Glomerular visceral epithelial cell (primary cell): ENCODE measurements around the gene TSC22D2.

Experiments
- DNase-seq: peaks from one replicate; pipeline ENCODE4 v3.0.0-alpha.2; 2016; ENCODE audit errors: extremely low spot score

The TSC22D2 gene

DNA sequence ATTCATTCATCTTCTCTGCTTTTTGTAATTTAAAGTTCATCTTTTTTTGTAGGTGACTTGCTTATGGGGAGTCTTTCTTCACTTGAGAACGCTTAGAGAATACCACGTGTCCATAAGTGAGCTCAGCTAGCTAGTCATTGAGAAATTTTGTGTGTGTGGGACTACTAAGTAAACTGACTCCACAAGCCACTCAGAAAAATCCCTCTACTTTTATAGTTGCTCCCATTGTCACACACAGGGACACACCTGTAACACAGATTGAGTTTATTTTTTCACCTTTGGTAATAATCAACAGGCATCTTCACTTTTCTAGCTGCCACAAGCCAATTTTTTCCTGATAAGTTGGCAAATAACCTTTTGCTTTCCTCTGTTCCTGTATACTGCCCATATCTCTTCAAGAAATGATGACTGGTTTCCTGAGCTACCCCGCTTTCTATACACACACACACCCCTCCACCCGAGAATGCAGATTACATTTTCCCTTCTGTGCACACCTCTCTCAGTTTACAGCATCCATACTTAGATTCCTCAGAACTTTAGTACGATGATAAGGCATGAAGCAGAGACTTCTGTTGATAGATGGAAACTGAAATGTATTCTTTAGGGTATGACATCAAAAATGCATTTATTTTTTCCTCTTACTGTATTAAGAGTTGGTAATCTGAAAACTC, 4.6 kb downstream of the TSC22D2 start:
- peak; percentile 35 for DNase-seq

- DNase-seq = peak; percentile 42
These were observed 6.2 kb downstream of the TSC22D2 start for GRCh38 chr3:150414258-150414657.

- no peak for DNase-seq
These were observed 6.9 kb downstream of the TSC22D2 start for GRCh38 chr3:150414959-150415358.

GRCh38 chr3:150419076-150419868, 11.2 kb downstream of the TSC22D2 start:
- DNase-seq = no peak

- no peak for DNase-seq
These were observed 11.9 kb downstream of the TSC22D2 start for GRCh38 chr3:150419959-150420358.

DNA sequence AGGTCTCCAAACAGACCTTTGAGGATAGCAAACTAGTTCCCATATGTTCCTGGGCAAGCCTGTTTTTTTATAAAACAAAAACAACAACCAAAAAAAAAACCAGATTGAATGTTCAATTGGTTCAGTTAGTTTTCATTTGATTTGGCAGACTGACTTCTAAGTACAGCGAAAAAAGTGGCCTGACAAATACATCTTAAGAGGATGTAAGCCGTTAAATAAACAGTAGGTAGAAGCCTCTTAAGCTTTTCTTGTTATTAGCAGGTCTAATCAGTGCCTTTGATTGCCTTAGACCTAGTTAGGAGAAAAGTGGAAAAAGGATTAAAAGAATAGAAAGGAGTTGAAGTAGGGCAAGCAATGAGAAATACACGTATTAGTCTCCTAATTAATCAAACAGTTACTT, 13.2 kb downstream of the TSC22D2 start:
- DNase-seq = no peak

GRCh38 chr3:150421799-150422548, 13.9 kb downstream of the TSC22D2 start:
- no peak for DNase-seq

DNA sequence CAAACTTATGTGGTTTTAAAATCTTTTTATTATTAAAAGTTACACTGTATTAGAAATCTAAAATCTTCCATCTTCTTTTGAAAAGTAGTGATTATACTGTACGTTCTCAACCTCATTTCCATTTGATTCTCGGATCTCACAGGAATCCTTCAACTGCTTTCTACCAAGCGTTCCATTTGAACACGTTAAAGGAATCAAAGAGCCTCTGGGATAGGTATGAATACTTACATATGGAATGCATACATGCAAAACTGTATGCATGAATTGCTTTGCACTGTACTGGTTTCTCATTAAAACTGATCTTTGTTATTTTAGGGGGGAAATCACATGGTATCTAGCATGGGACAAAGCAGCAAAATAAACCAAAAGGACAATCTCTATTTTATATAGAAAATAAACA, 14.8 kb downstream of the TSC22D2 start:
- no peak for DNase-seq

- DNase-seq = no peak
These were observed 15.7 kb downstream of the TSC22D2 start for GRCh38 chr3:150423761-150424160.

DNA sequence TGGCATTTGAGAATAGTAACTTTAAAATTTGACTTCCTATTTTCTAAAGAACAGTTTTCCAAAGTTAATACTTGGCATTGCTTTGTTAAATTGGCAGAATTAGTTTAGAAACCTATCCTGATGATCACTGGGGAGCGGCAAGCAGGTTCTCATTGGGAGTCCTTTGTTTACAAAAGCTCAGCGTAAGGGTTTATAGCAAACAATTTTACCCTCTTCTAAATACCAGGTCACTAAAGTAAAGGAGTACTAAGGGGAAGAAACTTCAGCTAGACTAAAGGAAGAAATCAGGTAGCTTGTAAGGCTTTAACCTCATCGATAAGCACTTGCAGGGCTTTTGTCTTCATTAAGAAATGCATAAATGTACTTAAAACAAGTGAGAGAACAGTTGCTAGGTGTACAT, 18.2 kb downstream of the TSC22D2 start:
- DNase-seq = no peak

- no peak for DNase-seq
These were observed 20.5 kb downstream of the TSC22D2 start for GRCh38 chr3:150428562-150428961.

DNA sequence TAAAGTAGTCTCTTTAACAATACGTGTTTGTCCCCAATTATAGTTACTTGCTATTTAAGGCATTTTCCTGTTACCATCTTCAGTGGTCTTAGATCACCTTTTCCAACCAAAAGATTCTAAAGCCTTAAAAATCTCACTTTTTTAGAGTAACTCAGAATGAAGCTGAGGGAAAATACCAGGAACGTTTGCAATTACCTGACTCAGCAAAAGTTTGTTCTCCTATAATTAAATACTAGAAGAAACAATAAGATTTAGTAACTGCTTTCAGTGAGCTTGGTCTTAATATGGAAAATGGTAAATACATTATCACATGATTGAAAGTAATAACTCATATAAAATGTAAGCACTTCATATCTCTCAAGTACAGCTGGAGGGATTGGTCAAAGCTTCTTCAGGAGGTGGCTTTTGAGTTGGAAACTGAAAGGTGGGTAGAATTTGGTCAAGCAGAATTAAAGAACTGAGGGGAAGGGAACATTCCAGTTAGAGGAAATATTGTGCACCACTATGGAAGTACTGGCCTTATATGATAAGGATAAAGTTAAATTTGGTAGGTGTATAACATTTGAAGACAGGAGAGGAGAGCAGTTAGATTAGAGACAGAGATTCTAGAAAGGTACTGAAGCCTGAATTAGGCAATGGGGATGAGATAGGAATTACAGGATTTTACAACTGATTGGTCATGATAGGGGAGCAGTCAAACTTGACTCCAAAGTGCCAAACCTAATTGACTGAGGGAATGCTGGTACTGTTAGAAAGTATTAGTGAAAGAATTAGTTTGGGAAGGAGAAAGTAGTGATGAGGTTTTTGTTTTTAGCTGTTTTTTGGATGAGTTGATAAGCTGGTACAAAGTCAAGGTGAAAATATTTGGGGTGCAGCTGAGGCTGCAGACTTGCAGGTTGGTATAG, 21.9 kb downstream of the TSC22D2 start:
- DNase-seq = no peak

GRCh38 chr3:150433347-150433746, 25.2 kb downstream of the TSC22D2 start:
- no peak for DNase-seq

GRCh38 chr3:150434234-150434633, 26.1 kb downstream of the TSC22D2 start:
- DNase-seq = no peak

- DNase-seq = no peak
These were observed 28.1 kb downstream of the TSC22D2 start for GRCh38 chr3:150436161-150436560.

GRCh38 chr3:150439657-150440056, 31.6 kb downstream of the TSC22D2 start:
- peak; percentile 30 for DNase-seq

DNA sequence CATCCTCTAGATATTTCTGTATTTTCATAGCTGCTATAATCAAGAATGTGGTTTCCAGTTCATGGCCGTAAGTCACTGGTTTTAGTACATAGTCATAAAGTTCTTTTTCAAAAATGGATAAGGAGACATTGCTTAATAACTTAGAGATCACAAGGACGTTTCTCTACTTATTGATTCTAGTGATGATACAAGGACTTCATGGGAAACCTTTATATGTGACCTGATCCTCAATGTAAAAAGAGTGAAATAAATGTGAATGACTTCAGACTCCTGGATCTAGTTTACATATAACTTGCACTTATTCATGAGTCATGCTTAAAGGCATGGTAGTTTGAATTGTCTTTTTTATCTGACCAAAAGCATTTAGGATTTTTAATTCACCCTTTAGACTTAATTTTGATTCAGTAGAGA, 35.2 kb downstream of the TSC22D2 start:
- DNase-seq = no peak

GRCh38 chr3:150444371-150444770, 36.3 kb downstream of the TSC22D2 start:
- DNase-seq = no peak

DNA sequence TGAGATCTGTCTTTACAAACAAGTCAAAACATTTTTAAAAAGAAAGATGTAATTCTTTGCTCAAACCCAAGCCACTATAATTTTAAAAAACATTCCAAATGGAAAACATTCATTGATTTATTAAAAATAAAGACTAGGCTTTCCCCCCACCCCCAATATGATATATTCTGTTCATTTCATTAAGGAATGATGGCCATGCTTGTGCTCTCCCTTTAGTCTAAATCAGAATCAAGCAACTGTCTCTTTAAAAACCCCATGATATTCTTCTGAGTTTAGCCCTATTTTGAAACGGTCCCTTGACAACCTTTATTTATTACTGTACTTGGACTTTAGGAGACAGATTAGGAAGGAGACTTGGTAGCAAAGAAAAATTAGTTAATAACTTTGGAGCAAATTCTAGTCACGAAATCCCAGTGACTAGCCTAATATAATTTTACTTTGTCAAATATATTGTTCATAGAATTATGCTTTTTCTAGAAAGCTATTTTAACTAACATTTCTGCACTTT, 38.4 kb downstream of the TSC22D2 start:
- DNase-seq = no peak

DNA sequence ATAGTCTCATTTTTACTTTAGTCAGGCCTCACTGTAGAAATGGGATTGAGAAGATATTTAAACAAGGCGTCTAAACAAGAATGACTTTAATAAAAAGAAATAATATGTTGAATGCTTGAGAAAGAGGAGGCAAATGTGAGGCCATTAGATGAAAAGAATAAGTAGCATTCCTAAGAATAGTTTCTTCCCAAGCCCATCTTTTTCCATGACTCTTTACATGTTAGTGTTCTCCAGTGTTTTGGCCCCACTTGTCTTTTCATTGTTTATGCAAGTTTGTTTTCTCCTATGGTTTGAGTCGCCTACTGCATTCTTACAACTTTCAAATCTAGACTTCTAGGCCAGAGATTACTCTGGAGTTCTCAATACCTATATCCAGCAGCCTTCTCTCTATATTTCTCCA, 39.0 kb downstream of the TSC22D2 start:
- no peak for DNase-seq
